NK-92 (cell line): Measurements from ENCODE around the gene MAD1L1.
"Not testable (repeated sequence)": the region's sequence is repeated elsewhere in the genome, so short reads cannot be mapped to it uniquely, and the experiment has no call there.

Experiments used
- DNase-seq: peaks from one replicate; lab custom pipeline; 2025; ENCODE audit not compliant: unreplicated experiment; lab: John Stamatoyannopoulos, UW

The MAD1L1 gene

DNA sequence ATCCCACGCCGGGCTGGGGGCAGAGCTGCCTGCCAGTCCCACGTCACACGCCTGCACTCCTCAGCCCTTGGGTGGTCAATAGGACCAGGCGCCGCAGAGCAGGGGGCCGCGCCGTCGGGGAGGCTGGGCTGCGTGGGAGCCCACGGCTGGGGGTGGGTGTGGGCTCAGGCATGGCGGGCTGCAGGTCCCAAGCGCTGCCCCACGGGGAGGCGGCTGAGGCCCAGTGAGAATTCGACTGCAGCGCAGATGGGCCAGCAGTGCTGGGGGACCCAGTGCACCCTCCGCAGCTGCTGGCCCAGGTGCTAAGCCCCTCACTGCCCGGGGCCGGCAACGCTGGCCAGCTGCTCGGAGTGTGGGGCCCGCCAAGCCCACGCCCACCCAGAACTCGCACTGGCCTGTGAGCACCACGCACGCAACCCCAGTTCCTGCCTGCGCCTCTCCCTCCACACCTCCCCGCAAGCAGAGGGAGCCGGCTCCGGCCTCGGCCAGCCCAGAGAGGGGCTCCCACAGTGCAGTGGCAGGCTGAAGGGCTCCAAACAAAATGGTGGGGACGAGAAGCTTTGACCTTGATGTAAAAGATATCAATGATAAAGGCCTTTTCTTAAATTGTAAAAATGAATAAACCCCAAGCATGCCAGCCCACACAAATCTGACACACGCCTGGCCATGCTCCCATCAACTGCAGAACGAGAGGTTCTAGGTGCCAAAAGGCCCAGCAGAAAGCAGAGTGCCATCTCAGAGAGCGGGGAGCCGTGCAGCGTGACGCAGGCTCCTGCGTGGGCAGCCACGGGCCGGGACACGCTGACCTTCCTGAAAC, 255.5 kb downstream of the MAD1L1 start:
- no peak for DNase-seq

- DNase-seq, result not testable (repeated sequence)
Measured at GRCh38 chr7:1976521-1976920, 256.2 kb downstream of the MAD1L1 start.

DNA sequence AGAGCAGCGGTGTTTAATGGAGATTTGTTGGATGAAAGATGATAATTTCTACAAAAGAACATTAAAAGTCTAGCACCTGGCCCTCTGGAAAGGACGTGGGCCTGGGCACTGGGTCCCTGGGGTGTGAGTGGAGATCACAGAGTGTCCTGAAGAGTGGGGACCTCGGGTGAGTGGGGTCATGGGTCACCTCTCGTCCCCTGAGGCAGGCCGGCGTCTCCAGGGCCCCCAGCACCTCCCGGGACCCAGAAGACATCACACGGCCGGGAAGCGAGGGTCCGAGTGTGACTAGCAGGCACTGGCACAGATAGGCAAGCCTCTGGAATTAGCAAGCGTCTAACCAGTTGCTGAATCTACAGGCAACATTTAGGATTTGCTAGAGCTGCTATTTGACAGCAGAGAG, 257.2 kb downstream of the MAD1L1 start:
- DNase-seq, result no peak

- no peak for DNase-seq
Measured at GRCh38 chr7:1975179-1975578, 257.6 kb downstream of the MAD1L1 start.

GRCh38 chr7:1974290-1975101, 258.2 kb downstream of the MAD1L1 start:
- DNase-seq, result no peak

DNA sequence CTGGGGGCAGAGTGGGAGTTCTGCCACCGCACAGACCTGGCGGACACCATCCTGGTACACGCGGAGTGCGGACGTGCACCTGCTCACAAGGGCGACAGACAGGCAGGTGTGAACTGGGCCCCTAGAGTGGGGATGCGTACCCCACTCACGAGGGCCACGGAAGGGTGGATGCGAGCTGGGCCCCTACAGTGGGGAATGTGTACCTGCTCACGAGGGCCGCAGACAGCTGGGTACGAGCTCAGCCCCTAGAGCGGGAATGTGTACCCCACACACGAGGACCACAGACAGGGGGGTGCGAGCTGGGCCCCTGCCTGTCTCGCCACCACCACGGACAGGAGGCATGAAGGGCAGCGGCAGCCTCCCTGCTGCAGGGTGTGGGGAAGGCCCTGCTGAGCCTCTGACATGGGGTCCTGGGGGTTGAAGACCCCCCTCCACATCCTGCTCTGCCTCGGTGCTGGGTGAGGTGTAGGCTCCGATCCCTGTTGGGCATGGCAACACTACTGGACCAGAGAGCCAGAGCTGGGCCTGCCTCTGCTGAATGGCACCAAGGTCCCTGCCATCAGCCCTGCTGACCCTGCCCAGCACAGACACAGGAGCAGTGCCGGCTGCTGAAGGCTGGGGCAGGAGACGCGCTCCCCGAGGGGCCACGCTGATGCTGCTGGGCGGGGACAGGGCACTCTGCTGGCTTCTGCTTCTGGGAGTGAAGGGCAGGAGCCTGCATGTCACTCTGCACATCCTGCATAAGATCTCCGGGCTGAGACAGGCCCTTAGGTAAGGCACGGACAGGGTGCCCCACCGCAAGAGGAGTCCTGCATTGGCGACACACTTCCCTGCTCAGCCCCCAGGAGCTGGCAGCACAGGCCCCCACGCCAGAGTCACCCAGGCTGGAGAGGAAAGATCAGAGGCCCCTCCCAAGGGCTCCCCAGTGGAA, 259.2 kb downstream of the MAD1L1 start:
- DNase-seq, result no peak

DNA sequence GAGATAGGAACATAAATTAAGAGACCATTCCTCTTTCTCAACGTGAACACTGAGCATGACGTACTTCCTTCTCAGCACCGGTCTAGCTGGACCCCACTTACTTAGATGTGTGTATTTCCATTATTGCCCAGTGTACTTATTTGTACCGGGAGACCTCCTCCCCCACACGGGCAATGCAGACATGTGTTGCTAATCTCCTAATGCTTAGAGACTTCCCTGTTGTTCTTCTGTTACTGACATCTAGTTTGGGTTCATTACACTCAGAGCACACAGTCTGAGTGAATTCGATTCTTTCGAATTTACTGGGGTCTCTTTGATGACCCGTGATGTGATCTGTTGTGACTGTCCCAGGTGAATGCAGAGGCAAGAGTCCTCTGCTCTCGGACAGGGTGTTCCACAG, 260.0 kb downstream of the MAD1L1 start:
- no peak for DNase-seq

- no peak for DNase-seq
Measured at GRCh38 chr7:1971946-1972654, 260.6 kb downstream of the MAD1L1 start.

- DNase-seq, result no peak
Measured at GRCh38 chr7:1970895-1971294, 261.9 kb downstream of the MAD1L1 start.

GRCh38 chr7:1970285-1970660, 262.5 kb downstream of the MAD1L1 start:
- not testable (repeated sequence) for DNase-seq

- no peak for DNase-seq
Measured at GRCh38 chr7:1969459-1970284, 263.1 kb downstream of the MAD1L1 start.

DNA sequence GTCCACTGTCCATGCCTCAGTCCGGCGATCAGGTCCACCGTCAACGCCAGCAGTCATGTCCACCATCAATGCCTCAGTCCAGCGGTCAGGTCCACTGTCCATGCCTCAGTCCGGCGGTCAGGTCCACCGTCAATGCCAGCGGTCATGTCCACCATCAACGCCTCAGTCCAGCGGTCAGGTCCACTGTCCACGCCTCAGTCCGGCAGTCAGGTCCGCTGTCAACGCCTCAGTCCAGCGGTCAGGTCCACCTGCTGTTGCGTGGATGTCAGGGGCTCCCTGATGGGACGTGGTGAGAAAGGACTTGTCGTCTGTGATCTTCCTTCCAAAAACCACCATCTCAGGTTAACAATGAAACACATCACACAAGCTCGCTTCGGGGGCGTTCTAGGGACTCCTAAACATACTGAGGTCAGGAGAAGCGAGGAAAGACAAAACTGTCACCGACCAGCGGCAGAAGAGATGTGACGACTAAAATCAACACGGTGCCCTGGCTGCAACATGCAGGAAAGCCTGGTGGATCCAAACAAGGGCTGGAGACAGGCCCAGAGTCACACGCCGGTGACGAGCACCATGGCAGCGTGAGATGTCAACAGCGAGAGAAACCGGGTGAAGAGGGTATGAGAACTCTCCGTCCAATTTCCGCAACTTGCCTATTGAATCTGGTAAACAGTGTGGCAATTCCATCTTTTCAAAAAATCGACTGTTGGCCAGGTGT, 264.2 kb downstream of the MAD1L1 start:
- DNase-seq, result no peak

GRCh38 chr7:1967512-1968396, 265.0 kb downstream of the MAD1L1 start:
- DNase-seq, result no peak

DNA sequence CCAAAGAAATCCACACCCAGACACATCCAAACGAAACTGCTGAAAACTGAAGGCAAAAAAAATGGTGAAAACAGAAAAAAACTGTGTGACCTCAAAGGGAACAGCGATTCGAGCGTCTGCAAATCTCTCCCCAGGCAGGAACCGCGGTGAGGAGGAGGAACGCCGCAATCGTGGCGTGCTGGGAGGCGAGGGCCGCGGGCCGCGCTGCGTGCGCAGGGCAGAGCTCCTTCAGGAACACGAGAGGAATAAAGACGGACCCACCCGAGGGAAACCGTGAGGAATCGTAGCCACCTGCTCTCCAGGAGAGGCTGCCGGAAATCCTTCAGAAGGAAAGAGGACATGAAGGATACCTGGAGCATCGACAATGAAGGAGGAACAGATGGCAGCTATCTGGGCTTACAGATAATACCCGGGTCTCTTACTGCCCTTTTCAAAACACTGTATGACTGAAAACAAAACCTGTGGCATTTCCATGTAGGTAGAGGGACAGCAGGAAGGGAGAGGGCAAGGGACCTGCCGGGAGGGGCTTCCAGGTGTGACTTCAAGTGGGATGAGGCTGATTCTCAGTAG, 266.0 kb downstream of the MAD1L1 start:
- no peak for DNase-seq

DNA sequence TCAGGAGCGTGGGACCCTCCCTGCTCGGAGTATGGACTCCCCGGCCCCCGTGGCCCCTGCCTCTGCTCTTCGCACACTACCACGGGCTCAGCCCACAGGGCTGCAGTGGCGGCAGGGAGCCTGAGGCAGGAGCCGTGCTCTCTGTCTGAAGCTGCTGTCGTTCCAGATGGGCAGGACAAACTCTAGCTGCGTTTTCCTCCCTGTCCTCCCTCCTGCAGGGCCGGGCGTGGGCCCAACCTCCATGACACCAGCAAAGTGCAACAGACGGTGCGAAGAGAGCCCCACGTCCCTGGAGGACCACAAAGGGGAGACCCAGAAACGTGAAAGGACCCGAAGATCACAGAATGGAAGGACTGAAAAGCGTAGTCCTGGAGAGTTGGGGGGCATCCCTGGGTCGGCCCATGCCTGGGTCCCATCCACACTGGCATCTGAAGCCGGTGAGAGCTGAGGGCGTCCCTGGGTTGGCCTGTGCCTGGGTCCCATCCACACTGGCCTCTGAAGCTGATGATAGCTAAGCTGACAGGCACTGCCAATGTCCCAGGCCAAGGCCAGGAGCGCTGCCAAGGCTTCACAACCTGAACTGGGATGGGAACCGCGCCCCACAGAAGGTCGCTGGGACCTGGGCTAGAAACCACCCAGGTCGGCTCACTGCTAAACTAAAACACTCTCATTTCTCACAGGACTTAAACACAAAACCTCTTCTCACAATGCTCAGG, 267.0 kb downstream of the MAD1L1 start:
- DNase-seq, result no peak

DNA sequence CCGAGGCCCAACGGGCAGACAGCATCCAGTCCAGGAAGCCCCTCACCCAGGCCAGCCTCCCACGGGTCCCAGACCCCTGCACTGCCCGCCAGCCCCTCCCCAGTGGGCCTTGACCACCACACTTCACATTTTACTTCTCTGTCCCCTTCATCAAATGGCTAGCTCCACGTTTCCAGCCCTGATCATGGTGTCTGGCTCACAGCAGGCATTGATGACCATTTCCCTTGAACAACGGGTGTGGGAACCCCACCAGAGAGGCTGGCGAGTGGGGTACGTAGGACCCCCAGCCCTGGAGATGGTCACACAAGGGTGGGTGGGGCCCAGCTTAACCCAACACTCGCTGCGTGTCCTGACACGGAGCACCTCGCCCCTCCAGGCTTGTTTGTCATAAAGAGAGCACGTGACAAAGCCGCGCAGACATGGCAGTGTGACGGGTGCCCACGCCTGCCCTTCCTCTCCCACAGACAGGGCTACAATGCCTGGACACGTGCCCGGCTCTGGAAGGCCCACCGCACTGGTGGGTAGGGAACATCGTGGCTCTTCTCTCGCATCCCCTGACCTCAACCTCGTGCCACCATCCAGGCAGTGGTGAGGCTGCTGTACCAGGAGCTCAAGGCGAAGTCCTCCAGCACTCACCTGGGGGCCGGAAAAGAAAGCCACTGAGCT, 267.7 kb downstream of the MAD1L1 start:
- no peak for DNase-seq
